Stimulated activated naive CD8-positive, alpha-beta T cell treated with anti-CD3 and anti-CD28 coated beads, Interleukin-15, Interleukin-2, amounts not matched to agents 100 ng/mL and 50 ng/mL, for 24 hours (primary cell): ENCODE measurements around the gene RNH1.

ENCODE experiments used
- H3K27ac Mint-ChIP-seq: one replicate; pipeline ENCODE4 v1.8.0; 2021; ENCODE audit warnings: mild to moderate bottlenecking, mixed read lengths
- H3K27me3 Mint-ChIP-seq: one replicate; pipeline ENCODE4 v1.8.0; 2021; ENCODE audit warnings: mixed read lengths
- H3K36me3 Mint-ChIP-seq: one replicate; pipeline ENCODE4 v1.8.0; 2021; ENCODE audit warnings: low read depth, mixed read lengths
- H3K4me1 Mint-ChIP-seq: one replicate; pipeline ENCODE4 v1.8.0; 2021; ENCODE audit warnings: low read depth, mixed read lengths
- H3K4me3 Mint-ChIP-seq: one replicate; pipeline ENCODE4 v1.8.0; 2021; ENCODE audit warnings: mild to moderate bottlenecking, mixed read lengths
- H3K9me3 Mint-ChIP-seq: one replicate; pipeline ENCODE4 v1.8.0; 2021; ENCODE audit warnings: mixed read lengths

Gene RNH1

GRCh38 chr11:541433-541885 is 34.4 kb upstream of the RNH1 start:
- H3K27me3 Mint-ChIP-seq = no peaks in the 10 kb centered on the region
- H3K4me3 Mint-ChIP-seq = no peak overlapping the region
- peaks cover 7% of the 10 kb centered on the region for H3K4me1 Mint-ChIP-seq
- no peaks in the 10 kb centered on the region for H3K36me3 Mint-ChIP-seq
- no peaks in the 10 kb centered on the region for H3K9me3 Mint-ChIP-seq
- no peak overlapping the region for H3K27ac Mint-ChIP-seq

- H3K4me1 Mint-ChIP-seq = peaks cover 11% of the 10 kb centered on the region
- H3K27me3 Mint-ChIP-seq = no peaks in the 10 kb centered on the region
- H3K36me3 Mint-ChIP-seq = no peaks in the 10 kb centered on the region
- H3K9me3 Mint-ChIP-seq = no peaks in the 10 kb centered on the region
- no peak overlapping the region for H3K4me3 Mint-ChIP-seq
- H3K27ac Mint-ChIP-seq = no peak overlapping the region
These were observed 33.8 kb upstream of the RNH1 start for GRCh38 chr11:540583-541432.

GRCh38 chr11:539971-540481 is 33.0 kb upstream of the RNH1 start:
- Mint-ChIP-seq H3K27ac (no peak overlapping the region), H3K4me3 (no peak overlapping the region), H3K36me3 (no peaks in the 10 kb centered on the region), H3K4me1 (peaks cover 11% of the 10 kb centered on the region), H3K9me3 (no peaks in the 10 kb centered on the region), H3K27me3 (no peaks in the 10 kb centered on the region)

GRCh38 chr11:538431-539051 is 31.5 kb upstream of the RNH1 start:
- Mint-ChIP-seq H3K4me1 (peaks cover 11% of the 10 kb centered on the region), H3K4me3 (no peak overlapping the region), H3K36me3 (no peaks in the 10 kb centered on the region), H3K27me3 (no peaks in the 10 kb centered on the region), H3K9me3 (no peaks in the 10 kb centered on the region), H3K27ac (no peak overlapping the region)

GRCh38 chr11:537622-538430 is 30.8 kb upstream of the RNH1 start:
- H3K4me1 Mint-ChIP-seq = peaks cover 11% of the 10 kb centered on the region
- H3K4me3 Mint-ChIP-seq = peak overlapping the region; percentile 92
- H3K9me3 Mint-ChIP-seq = no peaks in the 10 kb centered on the region
- H3K27me3 Mint-ChIP-seq = no peaks in the 10 kb centered on the region
- peak overlapping the region; percentile 45 for H3K27ac Mint-ChIP-seq
- no peaks in the 10 kb centered on the region for H3K36me3 Mint-ChIP-seq

- no peaks in the 10 kb centered on the region for H3K9me3 Mint-ChIP-seq
- H3K4me3 Mint-ChIP-seq = peak within 1 kb of the TSS; percentile 92
- H3K27me3 Mint-ChIP-seq = no peaks in the 10 kb centered on the region
- H3K27ac Mint-ChIP-seq = peak within 1 kb of the TSS; percentile 93
- H3K4me1 Mint-ChIP-seq = peaks cover 11% of the 10 kb centered on the region
- H3K36me3 Mint-ChIP-seq = peaks cover 3% of the 10 kb centered on the region
These were observed 30.0 kb upstream of the RNH1 start, which contains the start of gene LRRC56 for GRCh38 chr11:536841-537621. Gene LRRC56, plus strand, starts transcription at chr11:537527. Its CDS starts 3,158 bp downstream, at chr11:540685.

GRCh38 chr11:535519-536454 is 28.7 kb upstream of the RNH1 start, which contains the start of gene HRAS:
Gene HRAS, minus strand, starts transcription at chr11:535576.
- Mint-ChIP-seq H3K36me3 (peaks cover 8% of the 10 kb centered on the region), H3K4me1 (peaks cover 11% of the 10 kb centered on the region), H3K9me3 (no peaks in the 10 kb centered on the region), H3K27me3 (no peaks in the 10 kb centered on the region), H3K4me3 (peak within 1 kb of the TSS; percentile 92), H3K27ac (peak within 1 kb of the TSS; percentile 93)

GRCh38 chr11:535210-535518 is 28.1 kb upstream of the RNH1 start:
- Mint-ChIP-seq H3K4me3 (no peak overlapping the region), H3K4me1 (peaks cover 11% of the 10 kb centered on the region), H3K27ac (no peak overlapping the region), H3K36me3 (peaks cover 8% of the 10 kb centered on the region), H3K9me3 (no peaks in the 10 kb centered on the region), H3K27me3 (no peaks in the 10 kb centered on the region)

GRCh38 chr11:534396-535209 is 27.6 kb upstream of the RNH1 start:
- H3K9me3 Mint-ChIP-seq = no peaks in the 10 kb centered on the region
- H3K27ac Mint-ChIP-seq = no peak overlapping the region
- H3K27me3 Mint-ChIP-seq = no peaks in the 10 kb centered on the region
- H3K36me3 Mint-ChIP-seq = peaks cover 8% of the 10 kb centered on the region
- peak overlapping the region; percentile 76 for H3K4me3 Mint-ChIP-seq
- peaks cover 11% of the 10 kb centered on the region for H3K4me1 Mint-ChIP-seq

GRCh38 chr11:533586-534395 is 26.7 kb upstream of the RNH1 start:
- H3K9me3 Mint-ChIP-seq = no peaks in the 10 kb centered on the region
- peaks cover 8% of the 10 kb centered on the region for H3K36me3 Mint-ChIP-seq
- peak overlapping the region; percentile 76 for H3K4me3 Mint-ChIP-seq
- peaks cover 11% of the 10 kb centered on the region for H3K4me1 Mint-ChIP-seq
- H3K27me3 Mint-ChIP-seq = no peaks in the 10 kb centered on the region
- no peak overlapping the region for H3K27ac Mint-ChIP-seq

- H3K9me3 Mint-ChIP-seq = no peaks in the 10 kb centered on the region
- no peaks in the 10 kb centered on the region for H3K27me3 Mint-ChIP-seq
- H3K36me3 Mint-ChIP-seq = peaks cover 8% of the 10 kb centered on the region
- H3K27ac Mint-ChIP-seq = no peak overlapping the region
- no peak overlapping the region for H3K4me3 Mint-ChIP-seq
- peaks cover 10% of the 10 kb centered on the region for H3K4me1 Mint-ChIP-seq
These were observed 26.0 kb upstream of the RNH1 start for GRCh38 chr11:532986-533585.

GRCh38 chr11:532527-532985 is 25.5 kb upstream of the RNH1 start:
- Mint-ChIP-seq H3K27ac (no peak overlapping the region), H3K4me1 (peaks cover 5% of the 10 kb centered on the region), H3K36me3 (peaks cover 8% of the 10 kb centered on the region), H3K27me3 (no peaks in the 10 kb centered on the region), H3K4me3 (no peak overlapping the region), H3K9me3 (no peaks in the 10 kb centered on the region)
